Stomach (tissue), 4 donors: ENCODE results near the gene STXBP6.

Source experiments
- EP300 ChIP-seq: sonication (generic); formaldehyde crosslinking; IDR thresholded peaks from one replicate; pipeline ENCODE4 v1.6.1; 2017; ENCODE audit warnings: antibody characterized with exemption
- POLR2A ChIP-seq, 4 donors: fragments of 450-650 bp; IDR thresholded peaks; one replicate each; pipeline ENCODE4 v1.6.1; 2016; ENCODE audit warnings: antibody characterized with exemption in 4 of 4, control low read depth in 2 of 4, mild to moderate bottlenecking in 1 of 4, moderate library complexity in 1 of 4

GRCh38 chr14:25014440-25014839 is 35.5 kb downstream of the STXBP6 start:
- TF ChIP-seq POLR2A (IDR thresholded peaks at IDR 0.05) (no peak), EP300 (no peak)
